Adrenal gland (tissue), 12 donors: Measurements from ENCODE around the gene ADAMTSL1. TPM values are rescaled to one million over a fixed set of nuclear protein-coding genes. Genes with fewer than 3 reads are reported as not detected.

Experiments
- DNase-seq, 7 donors: peaks; one replicate each; pipeline ENCODE4 v3.0.0-alpha.2; 2019 to 2020
- H3K27ac ChIP-seq, 5 donors: fragments of 200-600 bp; sonication (generic) in 4 of 5; 1 replicate in 3 of 5; 2 replicates in 2 of 5; pipeline versions ENCODE4 v1.5.1 to v1.8.0; 2016 to 2020; ENCODE audit warnings: mild to moderate bottlenecking in 1 of 5
- H3K27me3 ChIP-seq: fragments of 200-600 bp; 2 replicates; pipeline ENCODE4 v1.8.0; 2021
- H3K36me3 ChIP-seq, 2 donors: fragments of 200-600 bp; replicated peaks in 1 of 2; 1 replicate in 1 of 2; 2 replicates in 1 of 2; pipeline versions ENCODE4 v1.5.1 to v1.8.0; 2018 to 2022
- H3K4me1 ChIP-seq, 2 donors: fragments of 200-600 bp; replicated peaks in 1 of 2; 1 replicate in 1 of 2; 2 replicates in 1 of 2; pipeline versions ENCODE4 v1.5.1 to v1.8.0; 2018 to 2021
- H3K4me3 ChIP-seq, 4 donors: fragments of 200-600 bp; sonication (generic) in 3 of 4; one replicate each; pipeline ENCODE4 v1.5.1; 2016 to 2018
- H3K9me3 ChIP-seq, 3 donors: fragments of 200-600 bp; sonication (generic) in 1 of 3; replicated peaks in 1 of 3; 1 replicate in 2 of 3; 2 replicates in 1 of 3; pipeline versions ENCODE4 v1.5.1 to v1.8.0; 2016 to 2021
- CTCF ChIP-seq, 6 experiments: fragments of 450-650 bp in 4 of 6; fragments of 200-600 bp in 2 of 6; sonication (generic) in 1 of 6; IDR thresholded peaks; 1 replicate in 5 of 6; 2 replicates in 1 of 6; pipeline versions ENCODE4 v1.5.1 to v1.8.0; 2016 to 2021; ENCODE audit warnings: antibody characterized with exemption in 6 of 6, mild to moderate bottlenecking in 2 of 6, moderate library complexity in 1 of 6
- POLR2A ChIP-seq, 2 donors: fragments of 450-650 bp; IDR thresholded peaks; one replicate each; pipeline ENCODE4 v1.6.1; 2017; ENCODE audit warnings: antibody characterized with exemption in 2 of 2, mild to moderate bottlenecking in 2 of 2, moderate library complexity in 1 of 2
- WGBS, 4 donors: extraction: QIAGEN DNeasy Blood & Tissue Kit in 2 of 4; methylation state at CpG; one replicate each; pipeline versions ENCODE4 v1.1.5 to v1.1.7; 2013 to 2017; 5-methylcytosine and 5-hydroxymethylcytosine counted together
- intact Hi-C, 2 donors: fragments of 100-400 bp; cut with DNase I; formaldehyde crosslinking; loops; one replicate each; pipeline versions ENCODE4 v1.14.1 to v1.15.0; 2022 to 2023
- polyA plus RNA-seq, 3 donors: library from polyadenylated mRNA; stranded (reverse); fragments of 200-250 nt in 2 of 3; fragments of 350-450 nt in 1 of 3; fragmentation: Illumina TruSeq in 1 of 3; extraction: RNeasy Lipid Tissue Mini Kit (QIAGEN cat#74804) in 1 of 3; gene quantifications; one replicate each; pipeline ENCODE4 v1.2.3, GENCODE V29; 2013 to 2014
- total RNA-seq, 9 donors: library from RNA; depleted of rRNA in 4 of 9; stranded (reverse); fragments of >200 nt in 4 of 9; fragments of 120-200 nt in 1 of 9; fragmentation: NEBNext Ultra II Directional in 1 of 9; extraction: Animal tissue kit (Norgen Biotek cat#: 25700) in 1 of 9; gene quantifications; one replicate each; pipeline versions ENCODE4 v1.1.0 to v1.2.4, GENCODE V29; 2013 to 2023
- donor health status: healthy with polysubstance abuse.
- donor health status: Bipolar disorder and iron deficiency.
- donor health status: DM: yes; HTN: yes; CAD: no.
- donor health status: DM: no; HTN: no; CAD: no.
- donor health status: DM: no; HTN: no; CAD: no.
- donor health status: DM: yes; HTN: yes; CAD: no.

The ADAMTSL1 gene
- total and polyA plus RNA-seq, 12 donors, result 4.9 to 38.1 (median 20.6) TPM

GRCh38 chr9:18922161-18922885 lies 448.4 kb downstream of the ADAMTSL1 start:
- no peaks in the 10 kb centered on the region for H3K4me1 ChIP-seq
- DNase-seq, result no peak
- intact Hi-C loops, result no loop called here
- TF ChIP-seq POLR2A (IDR thresholded peaks at IDR 0.05) (no peak), CTCF (IDR thresholded peaks at IDR 0.05) (no peak)
- no peaks in the 10 kb centered on the region for H3K36me3 ChIP-seq
- no peaks in the 10 kb centered on the region for H3K27me3 ChIP-seq
- no peak overlapping the region for H3K27ac ChIP-seq
- no peak overlapping the region for H3K4me3 ChIP-seq
- WGBS, 4 donors, result 69 to 87% (median 84%) methylated on average over 5 to 8 of the region's 8 CpGs
- no peaks in the 10 kb centered on the region for H3K9me3 ChIP-seq

- TF ChIP-seq CTCF (IDR thresholded peaks at IDR 0.05), result no peak
- TF ChIP-seq POLR2A (IDR thresholded peaks at IDR 0.05), result no peak
- intact Hi-C loops, result no loop called here
Observed at GRCh38 chr9:18923167-18923566, 449.2 kb downstream of the ADAMTSL1 start.

GRCh38 chr9:18923671-18924430 lies 449.9 kb downstream of the ADAMTSL1 start:
- H3K36me3 ChIP-seq, result no peaks in the 10 kb centered on the region
- intact Hi-C loops, result no loop called here
- DNase-seq, result no peak
- H3K4me3 ChIP-seq, result no peak overlapping the region
- H3K27me3 ChIP-seq, result no peaks in the 10 kb centered on the region
- WGBS, 4 donors, result 91 to 98% (median 96%) methylated on average over 6 of the region's 6 CpGs
- H3K4me1 ChIP-seq, result no peaks in the 10 kb centered on the region
- no peak overlapping the region for H3K27ac ChIP-seq
- TF ChIP-seq POLR2A (IDR thresholded peaks at IDR 0.05) (no peak), CTCF (IDR thresholded peaks at IDR 0.05) (no peak)
- no peaks in the 10 kb centered on the region for H3K9me3 ChIP-seq

More at GRCh38 chr9:18923167-18923566, 449.2 kb downstream of the ADAMTSL1 start:
- 60 to 78% (median 72%) methylated on average over 2 of the region's 2 CpGs for WGBS, 4 donors
- Histone ChIP-seq H3K9me3 (no peaks in the 10 kb centered on the region), H3K27me3 (no peaks in the 10 kb centered on the region), H3K4me1 (no peaks in the 10 kb centered on the region), H3K27ac (no peak overlapping the region), H3K36me3 (no peaks in the 10 kb centered on the region), H3K4me3 (no peak overlapping the region)
- no peak for DNase-seq

- no peaks in the 10 kb centered on the region for H3K4me1 ChIP-seq
- H3K9me3 ChIP-seq, result no peaks in the 10 kb centered on the region
- no peaks in the 10 kb centered on the region for H3K27me3 ChIP-seq
- intact Hi-C loops, result no loop called here
- H3K27ac ChIP-seq, result no peak overlapping the region
- no peak for TF ChIP-seq CTCF (IDR thresholded peaks at IDR 0.05)
- TF ChIP-seq POLR2A (IDR thresholded peaks at IDR 0.05), result no peak
- no peaks in the 10 kb centered on the region for H3K36me3 ChIP-seq
- DNase-seq, result no peak
- no peak overlapping the region for H3K4me3 ChIP-seq
Observed at GRCh38 chr9:18925880-18926279, 451.9 kb downstream of the ADAMTSL1 start.
